NB4 (cell line): Measurements from ENCODE around the gene IRX2.

Experiments
- CTCF ChIP-seq: IDR thresholded peaks from one replicate; pipeline ENCODE4 v1.5.1; 2012; ENCODE audit warnings: low read depth, low read length
- MYC ChIP-seq: IDR thresholded peaks from 2 replicates; pipeline ENCODE4 v1.6.1; 2011; ENCODE audit warnings: low read depth, low read length
- POLR2A ChIP-seq: IDR thresholded peaks from 2 replicates; pipeline ENCODE4 v1.6.1; 2011; ENCODE audit warnings: mild to moderate bottlenecking; ENCODE audit not compliant: insufficient read length; ENCODE audit errors: extremely low read depth
- TF ChIP-seq, protein P1 (sequence below): IDR thresholded peaks from 2 replicates; pipeline ENCODE4 v1.6.1; 2011; ENCODE audit warnings: low read depth, low read length

GRCh38 chr5:2779459-2779858 is 28.0 kb upstream of the IRX2 start:
- no peak for TF ChIP-seq CTCF
- no peak for TF ChIP-seq POLR2A
- TF ChIP-seq, protein P1, sequence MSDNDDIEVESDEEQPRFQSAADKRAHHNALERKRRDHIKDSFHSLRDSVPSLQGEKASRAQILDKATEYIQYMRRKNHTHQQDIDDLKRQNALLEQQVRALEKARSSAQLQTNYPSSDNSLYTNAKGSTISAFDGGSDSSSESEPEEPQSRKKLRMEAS: no peak
- TF ChIP-seq MYC: no peak
